HG03565 (cell line): ENCODE measurements around the gene F11R.
"Not testable (repeated sequence)": the region's sequence is repeated elsewhere in the genome, so short reads cannot be mapped to it uniquely, and the experiment has no call there.

ENCODE experiments used
- ATAC-seq: cut with Tn5 transposase; IDR thresholded peaks from one replicate; pipeline ENCODE4 v1.9.1; 2021; ENCODE audit warnings: mild to moderate bottlenecking, moderate library complexity; ENCODE audit not compliant: unreplicated experiment

Gene F11R

DNA sequence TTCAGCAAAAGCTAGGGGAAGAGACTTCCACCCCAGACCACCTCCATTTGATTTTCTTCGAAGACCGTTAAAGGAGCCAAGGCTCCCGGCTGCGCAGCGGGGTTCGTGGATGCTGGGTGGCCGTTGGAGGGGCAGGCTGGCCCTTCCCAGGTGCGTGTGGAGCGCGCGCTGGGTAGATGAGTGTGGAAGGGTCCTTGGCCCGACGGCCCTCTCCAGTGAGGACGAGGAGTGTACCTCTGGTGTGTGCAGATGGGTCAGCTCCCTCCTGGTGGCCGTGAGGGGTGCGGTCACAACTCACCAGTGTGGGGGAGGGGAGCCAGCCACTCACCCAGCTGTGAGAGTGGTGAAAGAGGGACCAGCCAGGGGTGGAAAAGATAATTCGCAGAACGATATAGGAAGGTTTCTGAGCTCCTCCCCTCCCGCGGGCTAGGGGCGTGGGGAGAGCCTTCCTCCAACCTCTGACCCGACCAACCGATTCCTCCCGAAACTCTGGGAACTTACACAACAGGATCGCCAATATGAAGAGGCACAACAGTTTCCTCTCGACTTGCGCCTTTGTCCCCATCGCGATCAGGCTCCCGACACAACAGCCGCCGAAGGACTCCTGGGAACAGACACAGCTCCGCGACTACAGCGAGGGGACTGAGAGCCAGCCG, at the start of gene F11R:
TSS of gene F11R (minus strand) at position 644 of the 656 bp plus-strand sequence. CDS start at position 565, 79 bp downstream.
- peak; percentile 24 for ATAC-seq

DNA sequence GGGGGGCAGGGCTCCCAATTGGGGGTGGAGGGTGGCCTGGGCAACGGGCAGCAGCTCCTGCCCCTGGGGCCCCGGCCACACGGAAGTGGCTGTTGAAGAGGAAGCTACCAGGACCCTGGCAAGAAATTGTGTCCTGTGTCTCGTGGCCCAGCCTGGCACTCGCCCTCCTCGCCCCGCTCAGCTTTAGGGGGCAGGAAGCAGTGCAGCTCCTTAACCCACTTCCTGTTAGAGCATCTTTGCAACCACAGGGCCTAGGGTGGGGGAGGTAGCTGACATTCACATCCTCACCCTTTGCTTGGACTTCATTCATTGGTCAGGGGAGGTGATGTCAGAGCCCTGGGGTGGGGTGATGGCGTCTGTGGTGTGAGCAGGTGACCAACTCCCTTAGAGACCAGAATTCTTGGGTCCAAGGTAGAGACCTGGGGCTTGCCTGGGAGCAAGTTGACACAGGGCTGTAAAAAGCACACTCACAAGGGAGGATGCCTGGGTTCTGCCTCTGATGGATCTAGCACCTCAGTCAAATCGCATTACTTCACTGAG, 48.8 kb upstream of the F11R start, which contains the start of gene ARHGAP30:
TSS of gene ARHGAP30 (minus strand) at position 161 of the 540 bp plus-strand sequence. CDS start 267 bp downstream, outside the sequence.
- ATAC-seq: peak; percentile 83

DNA sequence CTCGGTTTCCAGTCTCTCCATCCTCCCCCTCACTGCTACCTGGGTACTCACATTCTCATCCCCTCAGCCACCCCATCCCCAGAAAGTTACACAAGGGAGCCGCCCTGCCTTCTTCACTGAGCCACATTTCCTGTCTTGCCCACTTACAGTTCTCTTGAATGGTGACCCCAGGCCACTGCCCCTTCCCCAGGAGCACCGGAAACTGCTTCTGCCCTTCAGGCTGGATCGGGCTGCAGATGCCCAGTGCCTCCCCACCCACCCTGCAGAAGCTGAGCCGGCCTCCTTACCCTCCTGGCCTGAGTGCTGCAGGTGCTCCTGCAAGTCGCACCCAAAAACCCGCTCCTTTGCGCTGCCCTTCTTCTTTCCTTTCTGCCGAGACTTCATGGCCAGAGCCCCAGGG, 48.3 kb upstream of the F11R start:
- no peak for ATAC-seq

DNA sequence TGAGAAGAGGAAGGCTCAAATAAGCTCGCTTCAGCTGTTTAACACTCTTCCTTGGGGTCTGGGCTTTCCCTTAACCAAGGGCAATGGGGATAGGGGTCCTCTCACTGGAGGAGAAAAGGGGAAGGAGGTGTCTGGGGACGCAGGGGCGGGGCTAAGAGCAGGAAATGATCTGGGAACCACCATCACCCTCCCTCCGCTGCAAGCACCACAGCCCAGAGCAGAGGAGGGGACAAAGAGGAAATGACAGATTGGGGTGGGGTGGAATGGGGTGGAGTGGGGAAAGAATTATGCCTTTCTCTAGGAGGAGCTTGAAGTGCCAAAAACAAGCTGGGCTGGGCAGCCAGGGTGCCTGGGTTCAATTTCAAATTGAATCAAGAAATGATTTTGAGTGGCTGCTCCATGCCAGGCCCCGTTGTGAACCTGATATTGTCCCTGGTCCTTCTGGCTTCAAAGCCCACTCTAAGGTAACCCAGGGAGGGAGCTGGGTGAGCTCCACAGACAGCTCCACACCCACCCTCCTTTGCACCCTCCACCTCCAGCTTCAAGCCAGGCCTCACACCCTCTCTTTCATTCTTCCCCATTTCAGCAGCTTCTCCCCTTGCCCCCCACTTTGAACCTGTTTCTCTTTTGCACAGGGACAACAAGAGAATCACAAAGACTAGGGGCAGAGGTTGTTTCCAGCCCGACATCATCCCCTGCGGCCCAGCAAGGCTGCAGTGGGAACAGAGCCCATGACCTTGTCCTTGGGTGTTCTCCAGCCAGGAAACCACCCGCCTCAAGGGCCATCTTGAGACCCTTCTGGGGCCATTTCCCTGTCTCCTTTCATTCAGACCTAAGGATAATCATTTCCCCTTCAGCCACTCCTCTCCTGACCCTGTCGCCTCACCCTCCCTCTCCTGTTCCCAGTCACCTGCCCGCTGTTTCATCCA, 47.6 kb upstream of the F11R start:
- no peak for ATAC-seq

DNA sequence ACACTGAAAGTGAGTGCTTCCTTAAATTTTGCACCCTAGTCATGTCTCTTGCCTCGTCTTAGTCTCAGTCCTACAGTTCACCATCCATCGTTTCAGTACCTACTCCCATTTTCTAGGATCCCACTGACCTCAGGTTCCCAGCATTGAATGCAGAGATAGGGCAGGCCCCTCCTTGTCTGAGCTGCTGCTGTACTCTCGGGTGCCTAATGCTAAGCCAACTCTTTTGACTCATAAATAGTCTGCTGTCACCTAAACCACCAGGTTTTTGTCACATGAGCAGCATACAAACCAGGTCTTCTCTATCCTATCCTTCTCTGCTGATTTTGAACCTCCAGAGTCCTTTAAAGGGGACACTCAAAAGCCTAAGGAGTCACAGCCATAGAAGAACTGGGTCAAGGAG, 45.7 kb upstream of the F11R start:
- ATAC-seq: no peak

DNA sequence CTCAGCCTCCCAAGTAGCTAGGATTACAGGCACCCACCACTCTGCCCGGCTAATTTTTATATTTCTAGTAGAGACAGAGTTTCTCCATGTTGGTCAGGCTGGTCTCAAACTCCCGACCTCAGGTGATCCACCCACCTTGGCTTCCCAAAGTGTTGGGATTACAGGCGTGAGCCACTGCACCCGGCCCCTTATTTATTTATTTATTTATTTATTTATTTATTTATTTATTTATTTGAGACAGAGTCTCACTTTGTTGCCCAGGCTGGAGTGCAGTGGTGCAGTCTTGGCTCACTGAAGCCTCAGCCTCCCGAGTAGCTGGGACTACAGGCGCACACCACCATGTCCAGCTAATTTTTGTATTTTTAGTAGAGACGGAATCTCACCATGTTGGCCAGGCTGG, 44.7 kb upstream of the F11R start:
- not testable (repeated sequence) for ATAC-seq

DNA sequence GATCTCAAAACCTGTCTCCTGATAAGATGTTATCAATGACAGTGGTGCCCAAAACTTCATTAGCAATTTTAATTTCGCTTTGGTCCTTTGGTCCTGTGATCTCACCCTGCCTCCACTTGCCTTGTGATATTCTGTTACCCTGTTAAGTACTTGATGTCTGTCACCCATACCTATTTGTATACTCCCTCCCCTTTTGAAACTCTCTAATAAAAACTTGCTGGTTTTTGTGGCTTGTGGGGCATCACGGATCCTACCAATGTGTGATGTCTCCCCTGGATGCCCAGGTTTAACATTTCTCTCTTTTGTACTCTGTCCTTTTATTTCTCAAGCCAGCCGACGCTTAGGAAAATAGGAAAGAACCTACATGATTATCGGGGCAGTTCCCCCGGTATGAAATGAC, 43.0 kb upstream of the F11R start:
- not testable (repeated sequence) for ATAC-seq

DNA sequence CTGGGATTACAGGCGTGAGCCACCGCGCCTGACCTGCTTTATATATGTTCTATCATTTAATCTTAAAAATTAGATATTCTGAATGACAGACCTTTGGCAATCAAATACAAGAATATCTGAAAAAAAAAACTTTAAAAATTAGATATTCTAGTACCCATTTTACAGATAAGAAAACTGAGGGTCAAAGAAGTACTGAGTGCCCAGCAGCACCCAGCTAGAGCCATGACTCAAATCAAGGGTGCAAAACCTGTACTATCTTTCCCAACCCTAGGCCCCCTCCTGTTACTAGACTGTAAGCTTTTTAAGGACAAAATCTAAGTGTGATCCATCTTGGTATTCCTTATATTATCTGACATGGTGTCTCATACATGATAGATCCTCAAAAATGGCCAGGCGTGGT, 40.5 kb upstream of the F11R start:
- no peak for ATAC-seq

DNA sequence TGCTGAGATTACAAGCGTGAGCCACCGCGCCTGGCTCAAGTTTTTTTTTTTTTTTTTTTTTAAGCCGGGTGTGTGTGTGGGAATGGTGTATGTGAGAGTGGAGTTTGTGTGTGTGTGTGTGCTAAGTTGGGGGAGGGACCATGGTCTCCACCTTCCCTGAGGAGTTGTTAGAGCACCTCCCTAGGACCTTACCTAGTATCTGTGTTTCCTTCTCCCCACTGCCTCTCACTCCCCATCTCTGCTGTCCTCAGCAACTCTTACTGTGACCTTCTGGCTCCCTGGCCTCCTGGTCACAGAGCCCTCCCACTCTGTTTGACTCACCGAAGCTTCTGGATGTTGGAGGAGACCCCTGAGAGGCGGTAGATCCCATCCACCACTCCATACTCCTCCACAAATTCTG, 38.3 kb upstream of the F11R start:
- ATAC-seq: no peak

DNA sequence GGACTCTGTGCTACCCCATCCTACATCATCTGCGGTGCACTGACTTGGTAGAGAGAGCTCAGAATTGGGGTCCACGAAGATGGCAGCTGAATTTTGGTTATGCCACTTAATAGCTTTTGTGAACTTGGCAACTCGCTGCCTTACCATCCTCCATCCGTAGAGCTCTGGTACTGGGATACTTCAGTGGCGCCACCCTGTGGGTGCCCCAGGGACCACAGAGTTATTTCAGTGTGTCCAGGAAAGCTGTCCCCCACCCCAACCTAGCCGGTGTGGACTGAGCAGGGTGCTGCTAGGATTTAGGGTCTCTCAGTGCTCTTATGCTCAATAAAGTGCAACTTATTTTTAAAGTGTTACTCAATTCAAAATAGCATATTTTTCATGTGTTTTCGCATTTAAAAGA, 33.9 kb upstream of the F11R start:
- no peak for ATAC-seq

DNA sequence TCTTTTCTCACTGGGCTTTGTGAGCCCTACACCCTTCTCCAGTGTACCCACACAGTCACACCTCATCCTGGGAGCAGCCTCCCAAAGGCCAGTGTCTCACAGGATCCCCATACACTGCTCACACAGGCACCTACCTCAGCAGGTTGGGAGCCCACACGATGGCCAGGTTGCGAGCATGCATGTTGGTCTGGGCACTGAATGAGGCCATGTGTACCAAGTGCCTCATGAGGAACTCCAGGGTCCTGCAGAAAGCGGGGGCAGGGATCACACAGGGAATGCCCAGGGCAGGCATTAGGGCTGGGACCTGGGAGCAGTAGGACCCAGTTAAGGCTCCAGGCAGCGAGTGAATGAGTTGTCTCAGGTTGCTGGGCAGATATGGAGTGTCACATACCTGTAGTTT, 33.3 kb upstream of the F11R start:
- ATAC-seq: no peak

DNA sequence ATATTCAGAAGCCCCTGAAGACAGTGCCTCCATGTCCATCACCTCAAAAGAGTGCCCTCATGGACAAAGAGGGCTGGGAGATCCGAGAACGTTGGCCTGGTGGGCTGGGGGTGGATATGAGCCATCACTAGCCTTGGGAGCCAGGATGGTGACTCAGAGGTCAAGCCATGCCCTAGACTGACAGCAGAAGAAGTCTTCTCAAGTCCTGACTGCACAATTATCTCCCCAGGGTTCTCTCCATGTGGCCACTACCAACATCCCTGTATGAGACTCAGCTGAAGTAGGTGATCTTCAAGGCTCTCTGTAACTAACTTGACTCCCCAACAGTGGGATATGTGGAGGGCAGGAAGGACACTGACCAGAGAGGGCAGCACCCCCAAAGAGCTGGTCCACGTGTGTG, 31.9 kb upstream of the F11R start:
- no peak for ATAC-seq

DNA sequence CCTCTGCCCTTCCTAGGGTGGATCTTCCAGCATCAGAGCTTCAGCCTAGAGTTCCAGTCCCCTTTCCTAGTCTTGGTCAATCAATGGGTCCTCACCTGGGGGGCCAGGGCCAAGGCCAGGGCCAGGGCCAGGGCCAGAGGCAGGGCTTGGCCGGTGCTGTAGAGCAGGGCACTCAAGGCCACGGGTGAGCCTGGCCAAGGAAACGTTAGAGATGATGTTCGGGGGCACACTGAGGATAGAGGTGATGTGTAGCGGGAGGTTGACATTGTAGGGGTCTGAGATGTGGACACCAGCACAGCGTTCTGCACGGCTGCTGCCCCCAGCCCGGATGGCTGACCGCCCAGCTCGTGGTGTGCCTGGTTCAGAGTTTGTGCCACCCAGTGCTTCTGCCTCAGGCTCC, 30.3 kb upstream of the F11R start:
- no peak for ATAC-seq

DNA sequence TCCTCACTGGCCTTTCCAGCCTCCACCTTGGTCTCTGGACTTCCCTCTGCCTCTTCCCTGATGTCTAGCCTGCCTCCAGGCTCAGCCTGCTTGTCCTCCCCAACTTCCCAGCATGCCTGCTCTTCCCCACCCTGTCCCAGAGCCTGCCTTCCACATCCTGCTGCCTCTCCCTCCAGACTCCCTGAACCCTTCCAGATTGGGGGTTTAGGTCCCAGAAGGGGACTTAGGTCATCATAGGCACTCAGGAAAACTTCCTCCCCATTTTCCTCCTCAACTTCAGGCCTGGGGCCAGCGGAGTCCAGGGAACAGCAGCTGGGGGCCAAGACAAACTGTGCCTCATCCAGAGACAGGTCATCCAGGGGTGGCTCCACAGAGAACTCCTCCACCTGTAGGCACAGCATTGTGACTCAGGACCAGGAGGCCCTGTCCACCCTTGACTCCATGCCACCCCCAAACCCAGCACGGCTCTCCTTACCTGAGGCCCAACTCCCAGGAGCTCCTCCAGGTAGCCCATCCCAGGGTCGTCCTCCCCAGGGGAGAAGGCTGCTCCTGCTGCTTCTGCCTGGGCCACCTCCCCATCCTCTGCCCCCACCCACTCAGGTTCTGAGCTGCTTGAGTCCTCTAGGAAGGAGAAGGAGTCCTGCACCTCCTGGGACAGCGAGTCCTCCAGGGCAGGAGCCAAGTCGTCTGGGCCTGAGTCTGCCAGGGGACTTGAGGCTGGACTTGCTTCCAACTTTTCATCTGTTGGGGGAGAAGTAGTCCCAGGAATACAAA, 28.2 kb upstream of the F11R start:
- ATAC-seq: no peak

DNA sequence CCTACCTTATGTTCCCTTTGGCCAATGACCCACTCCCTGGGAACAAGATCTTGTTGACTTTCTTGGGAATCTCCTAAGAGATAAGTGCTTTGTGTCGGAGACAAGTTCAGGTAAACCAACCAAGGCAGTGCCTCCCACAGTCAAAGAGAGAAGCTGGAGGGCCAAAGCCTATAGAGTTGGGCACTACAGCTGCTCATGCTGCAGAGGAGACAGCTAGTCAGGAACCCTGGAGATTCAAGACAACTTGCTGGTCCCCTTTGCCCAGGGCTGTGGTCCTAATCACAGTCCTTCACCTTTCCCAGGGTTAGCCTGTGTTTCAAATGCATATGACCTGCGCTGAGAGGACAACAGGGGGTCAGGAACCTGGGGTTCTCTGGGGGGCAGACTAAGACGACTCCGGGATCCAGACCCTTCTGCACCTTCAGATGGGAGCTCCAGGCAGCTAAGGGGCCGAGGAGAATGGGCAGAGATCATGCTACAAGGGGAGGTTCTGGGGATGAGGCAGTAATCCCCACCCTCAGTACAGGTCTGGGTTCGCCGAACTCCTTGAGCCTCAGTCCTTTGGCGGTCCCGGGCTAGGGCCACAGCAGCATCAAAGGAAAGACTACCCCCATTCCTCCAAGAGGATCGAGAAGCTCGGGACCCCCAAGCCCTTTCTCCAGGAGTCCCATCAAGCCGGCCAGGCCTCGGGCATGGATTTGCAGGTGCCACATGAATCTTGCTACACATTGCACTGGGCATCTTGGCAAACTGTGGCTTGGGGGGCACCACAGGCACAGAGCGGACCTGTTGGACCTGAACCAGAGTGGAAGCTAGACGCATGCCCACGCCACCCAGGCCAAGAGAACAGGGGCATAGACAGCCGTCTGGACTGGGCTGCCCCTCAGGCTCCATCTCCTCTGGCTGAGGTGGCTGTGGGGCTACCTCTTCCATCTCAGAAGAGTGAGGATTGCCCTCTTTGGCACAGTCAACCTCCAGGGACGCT, 26.8 kb upstream of the F11R start:
- no peak for ATAC-seq

DNA sequence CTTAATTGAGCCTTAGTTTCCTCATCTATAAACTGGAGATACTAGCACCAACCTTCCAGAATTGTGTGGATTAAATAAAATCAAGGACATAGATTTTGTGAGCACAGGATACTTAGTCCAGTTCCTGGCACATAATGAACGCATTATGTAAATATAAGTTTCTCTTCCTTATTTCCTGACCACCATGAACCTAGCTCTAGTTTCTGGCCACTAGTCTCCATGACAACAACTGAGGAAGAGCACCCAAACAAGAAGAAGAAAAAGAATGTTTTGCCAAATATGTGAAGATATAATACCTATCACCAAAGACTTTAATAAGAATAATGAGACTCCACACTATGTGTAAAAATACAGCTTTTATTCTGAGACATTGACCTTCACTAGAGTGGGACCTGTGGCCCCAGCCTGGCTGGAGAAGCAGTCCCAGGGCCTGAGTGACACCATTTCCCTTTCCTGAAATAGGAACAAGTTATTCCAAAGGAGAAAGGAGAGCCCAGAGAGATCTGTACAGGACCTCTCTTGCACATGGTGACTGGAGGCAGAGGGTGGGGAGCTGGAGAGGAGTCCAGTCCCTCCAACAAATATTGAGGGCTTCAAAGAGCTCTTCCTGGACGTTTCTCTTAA, 25.8 kb upstream of the F11R start:
- peak; percentile 37 for ATAC-seq

DNA sequence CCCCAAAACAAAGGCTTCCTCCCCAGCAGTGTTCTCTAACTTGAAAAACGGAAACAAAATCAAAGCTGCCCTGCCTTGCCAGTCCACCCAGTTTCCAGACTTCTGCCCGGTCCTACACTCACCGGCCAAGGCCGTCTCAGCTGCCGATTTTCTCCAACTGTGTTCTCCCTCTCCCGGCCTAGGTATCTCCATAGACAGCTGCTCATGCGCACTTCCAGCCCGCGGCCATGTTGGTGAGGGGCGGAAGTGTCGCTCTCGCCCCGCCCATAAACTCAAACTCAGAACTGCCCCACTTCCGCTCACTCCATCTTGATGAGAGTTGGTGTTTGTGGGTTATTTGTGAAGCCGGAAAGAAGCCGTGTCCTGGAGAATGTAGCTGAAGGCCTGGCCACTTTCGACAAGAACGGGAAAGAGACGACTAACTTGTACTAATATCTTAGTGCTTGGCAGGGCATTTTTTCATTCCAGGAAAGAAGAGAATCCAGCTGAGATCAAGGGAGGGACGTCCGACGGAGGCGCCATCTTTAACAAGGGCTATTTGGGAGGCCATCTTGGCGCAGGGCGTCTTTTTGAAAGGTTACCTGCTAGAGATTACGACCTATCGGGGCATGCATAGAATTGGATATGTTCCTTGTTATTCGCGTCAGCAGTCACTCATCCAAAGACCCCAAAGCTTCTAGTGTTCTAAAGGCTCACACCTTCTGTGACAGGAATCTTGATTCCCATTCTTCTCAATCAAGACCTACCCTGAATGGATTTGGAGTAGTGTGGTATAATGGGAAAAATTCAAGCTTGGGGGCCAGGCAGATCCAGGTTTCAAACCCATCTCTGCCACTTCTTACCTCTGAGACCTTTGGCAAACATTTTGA, 25.0 kb upstream of the F11R start, which contains the start of gene USF1:
TSS of gene USF1 (minus strand) at position 242 of the 869 bp plus-strand sequence. CDS start 2,702 bp downstream, outside the sequence.
- peak; percentile 68 for ATAC-seq
